GM19455 (cell line): Measurements from ENCODE around the gene CLOCK.
A peak's percentile ranks its signal among the peaks of the same experiment; 100 is the strongest.

Experiments used
- ATAC-seq: cut with Tn5 transposase; IDR thresholded peaks from one replicate; pipeline ENCODE4 v1.9.1; 2021; ENCODE audit not compliant: unreplicated experiment

CLOCK gene

DNA sequence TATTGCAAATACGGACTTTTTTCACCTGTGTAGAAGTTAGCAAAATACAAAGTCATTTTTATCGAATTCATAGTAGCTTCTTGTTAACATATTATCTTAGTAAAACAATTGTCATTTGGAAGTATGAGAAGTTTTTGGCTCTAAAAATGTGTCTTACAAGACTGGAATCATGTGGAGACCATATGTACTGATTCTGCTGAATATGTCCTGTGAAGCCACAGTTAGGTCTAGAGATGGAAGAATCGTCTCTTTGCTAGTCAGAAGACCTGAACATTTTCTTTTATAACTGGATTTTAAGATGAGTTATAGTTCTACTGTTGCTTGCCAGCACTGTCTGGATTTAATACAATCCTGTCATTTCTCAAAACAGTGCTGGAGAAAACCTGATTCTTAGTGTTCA is 121.9 kb downstream of the CLOCK start:
- no peak for ATAC-seq

DNA sequence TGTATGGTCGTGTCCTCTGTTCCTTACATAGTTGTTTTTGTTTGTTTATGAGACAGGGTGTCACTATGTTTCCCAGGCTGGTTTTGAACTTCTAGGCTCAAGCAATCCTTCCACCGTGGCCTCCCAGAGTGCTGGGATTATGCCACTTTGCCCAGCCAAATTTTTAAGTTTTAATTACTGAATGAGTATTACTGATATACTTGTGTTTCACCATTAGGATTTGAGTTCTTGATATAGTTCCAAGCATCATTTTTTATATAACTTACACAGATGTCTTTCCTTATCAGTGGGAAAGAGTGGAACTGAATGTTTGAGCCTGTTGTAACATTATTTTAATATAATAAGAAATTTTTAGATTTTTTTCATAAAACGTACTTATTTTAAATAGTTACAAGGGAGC is 130.5 kb downstream of the CLOCK start:
- no peak for ATAC-seq

DNA sequence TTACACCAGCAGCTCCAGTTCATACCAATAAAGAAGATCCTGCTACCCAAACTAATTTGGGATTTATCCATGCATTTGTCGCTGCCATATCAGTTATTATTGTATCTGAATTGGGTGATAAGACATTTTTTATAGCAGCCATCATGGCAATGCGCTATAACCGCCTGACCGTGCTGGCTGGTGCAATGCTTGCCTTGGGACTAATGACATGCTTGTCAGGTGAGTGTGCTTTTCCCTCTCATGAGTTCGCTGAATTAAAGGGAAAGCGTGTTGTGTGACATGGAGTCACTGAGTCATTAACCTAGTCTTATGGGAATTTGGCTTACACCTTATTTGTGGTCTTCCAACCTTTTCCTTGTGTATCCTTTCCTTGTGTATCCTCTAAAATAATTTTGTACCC is 135.1 kb downstream of the CLOCK start:
- no peak for ATAC-seq

DNA sequence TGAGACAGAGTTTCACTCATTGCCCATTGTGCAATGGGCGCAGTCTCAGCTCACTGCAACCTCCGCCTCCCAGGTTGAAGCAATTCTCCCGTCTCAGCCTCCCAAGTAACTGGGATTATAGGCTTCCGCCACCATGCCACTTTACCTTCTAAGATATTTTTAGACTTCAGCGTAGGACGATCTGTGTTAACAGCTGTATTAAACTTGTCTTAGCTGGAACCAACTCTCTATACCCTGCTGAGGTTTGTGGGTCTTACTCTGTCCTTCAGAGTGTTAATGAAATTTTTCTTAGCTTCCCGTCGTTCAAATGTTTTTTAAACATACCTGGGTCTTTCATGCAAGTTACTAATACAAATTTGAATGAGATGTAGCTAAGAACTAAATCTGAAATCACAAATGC is 136.3 kb downstream of the CLOCK start:
- ATAC-seq = no peak

DNA sequence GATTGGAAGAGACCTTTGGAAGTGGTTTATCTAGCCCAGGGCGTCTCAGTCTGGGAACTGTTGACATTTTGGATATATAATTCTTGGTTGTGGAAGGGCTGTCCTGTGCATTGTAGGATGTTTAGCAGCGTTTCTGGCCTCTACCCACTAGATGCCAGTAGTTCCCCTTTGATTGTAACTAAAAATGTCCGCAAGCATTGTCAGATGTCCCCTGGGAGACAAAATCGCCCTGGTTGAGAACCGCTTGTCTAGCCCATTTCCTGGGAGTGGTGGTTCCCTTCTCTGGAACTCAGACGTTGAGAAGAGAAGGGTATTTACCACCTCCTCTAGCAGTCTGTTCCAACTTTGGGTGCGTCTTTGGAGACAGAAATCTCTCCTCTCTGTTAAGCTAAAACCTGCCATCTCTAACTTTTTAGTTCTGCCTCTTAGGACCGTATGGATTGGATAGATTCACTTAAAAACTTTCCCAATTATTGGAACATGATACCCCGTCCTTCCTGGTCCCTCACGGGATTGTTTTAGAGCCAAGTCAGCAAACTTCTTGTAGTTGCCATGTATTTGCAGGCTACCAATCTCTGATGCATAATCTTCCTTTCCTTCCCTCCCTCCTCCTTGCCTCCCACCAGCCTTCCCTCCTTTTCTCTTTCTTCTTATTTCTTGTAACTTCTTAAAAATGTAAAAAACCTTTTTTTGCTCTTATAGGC is 137.1 kb downstream of the CLOCK start:
- ATAC-seq = no peak

DNA sequence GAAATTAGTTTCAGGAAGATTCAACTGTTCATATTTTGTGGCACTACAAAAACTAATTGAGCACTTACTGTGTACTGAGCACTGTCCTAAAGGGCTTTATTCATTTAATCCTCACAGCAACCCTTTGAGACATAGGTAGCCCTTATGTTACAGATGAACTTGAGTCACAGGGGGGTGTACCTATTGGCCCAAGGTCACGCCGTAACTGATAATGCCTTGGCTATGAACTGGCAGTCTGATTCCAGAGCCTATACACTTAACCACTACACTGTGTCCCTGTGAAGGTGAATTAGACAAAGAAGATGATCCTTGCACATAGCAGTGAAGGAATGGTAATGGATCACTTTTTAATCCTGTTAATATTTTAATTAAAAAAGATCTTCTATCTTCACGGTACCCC is 138.9 kb downstream of the CLOCK start:
- ATAC-seq = no peak

DNA sequence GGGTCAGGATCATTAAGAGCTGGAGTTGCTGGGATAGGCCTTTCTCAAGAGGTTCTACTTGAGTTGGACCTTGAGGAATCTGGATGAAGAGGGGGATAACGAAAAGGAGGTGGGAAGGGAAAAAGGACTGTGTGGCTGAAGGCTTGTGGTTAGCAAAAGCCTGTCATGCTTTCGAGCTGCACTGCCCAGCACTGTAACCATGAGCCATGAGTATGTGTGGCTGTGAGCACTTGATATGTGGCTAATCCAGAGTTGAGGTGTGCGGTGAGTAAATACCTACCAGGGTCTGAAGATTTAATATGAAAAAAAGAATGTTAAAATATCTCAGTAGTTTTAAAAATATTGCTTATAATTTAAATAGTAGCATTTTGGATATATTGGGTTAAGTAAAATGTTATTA is 139.6 kb downstream of the CLOCK start:
- no peak for ATAC-seq

DNA sequence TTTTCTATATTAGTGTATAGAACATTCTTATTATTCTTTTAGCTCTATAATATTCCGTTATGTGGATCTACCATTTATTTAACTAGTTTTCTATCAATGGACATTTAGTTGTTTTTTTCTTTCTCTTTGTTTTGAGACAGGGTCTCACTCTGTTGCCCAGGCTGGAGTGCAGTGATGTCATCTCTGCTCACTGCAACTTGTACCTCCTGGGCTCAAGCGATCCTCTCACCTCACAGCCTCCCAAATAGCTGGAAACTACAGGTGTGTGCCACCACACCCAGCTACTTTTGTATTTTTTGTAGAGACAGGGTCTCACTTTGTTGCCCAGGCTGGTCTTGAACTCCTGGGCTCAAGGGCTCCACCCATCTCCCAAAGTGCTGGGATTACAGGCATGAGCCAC is 140.2 kb downstream of the CLOCK start:
- no peak for ATAC-seq

DNA sequence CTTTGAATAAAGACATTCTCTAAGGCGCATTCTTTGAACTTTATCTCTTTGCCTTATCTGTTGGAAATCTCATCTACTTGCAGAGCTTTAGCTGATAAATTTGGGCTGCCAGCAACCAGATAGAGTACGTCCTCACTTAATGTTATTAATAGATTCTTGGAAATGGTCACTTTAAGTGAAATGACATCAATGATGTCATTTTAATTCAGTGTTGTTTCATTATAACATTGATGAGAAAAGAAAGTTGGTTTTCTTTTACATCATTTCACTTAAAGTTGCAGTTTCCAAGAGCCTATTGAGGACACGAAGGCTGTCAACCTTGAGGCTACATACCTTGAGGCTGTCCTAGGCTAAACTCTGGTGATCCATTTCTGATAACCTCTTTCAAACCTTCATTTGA is 141.6 kb downstream of the CLOCK start:
- no peak for ATAC-seq

DNA sequence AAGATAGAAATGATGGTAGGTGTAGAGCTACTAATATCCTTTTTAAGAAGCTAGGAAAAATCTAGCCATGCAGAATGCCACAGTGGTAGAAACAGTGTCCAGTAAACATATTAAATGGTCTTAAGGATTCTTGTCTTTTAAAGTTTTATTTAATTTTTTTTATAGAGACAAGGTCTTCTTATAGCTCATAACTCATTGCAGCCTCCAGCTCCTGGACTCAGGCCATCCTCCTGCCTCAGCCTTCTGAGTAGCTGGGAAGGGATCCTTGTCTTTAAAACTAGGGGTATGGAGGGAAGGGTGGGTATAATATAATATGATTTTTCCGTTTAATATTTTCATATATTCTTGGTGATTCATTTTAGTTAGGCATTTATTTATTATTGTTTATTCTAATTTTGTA is 147.1 kb downstream of the CLOCK start:
- no peak for ATAC-seq

DNA sequence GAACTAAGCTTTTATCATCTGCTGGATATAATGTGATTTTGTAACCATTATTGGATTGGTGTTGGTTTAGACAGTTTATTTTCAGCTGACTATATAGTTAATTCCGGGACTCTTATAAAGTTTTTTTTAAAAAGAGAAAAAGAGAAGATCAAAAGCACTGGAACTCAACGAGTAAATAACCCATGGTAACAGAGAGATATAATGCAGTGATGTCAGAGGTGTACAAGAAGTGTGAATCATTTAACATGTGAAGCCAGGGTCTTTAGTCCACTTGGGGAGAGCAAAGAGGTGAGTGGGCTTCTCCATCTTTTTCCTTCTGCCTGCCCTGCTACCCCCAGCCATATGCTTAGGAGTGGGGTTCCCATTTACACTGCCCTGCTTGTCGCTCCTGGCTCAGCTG is 147.7 kb downstream of the CLOCK start:
- no peak for ATAC-seq

DNA sequence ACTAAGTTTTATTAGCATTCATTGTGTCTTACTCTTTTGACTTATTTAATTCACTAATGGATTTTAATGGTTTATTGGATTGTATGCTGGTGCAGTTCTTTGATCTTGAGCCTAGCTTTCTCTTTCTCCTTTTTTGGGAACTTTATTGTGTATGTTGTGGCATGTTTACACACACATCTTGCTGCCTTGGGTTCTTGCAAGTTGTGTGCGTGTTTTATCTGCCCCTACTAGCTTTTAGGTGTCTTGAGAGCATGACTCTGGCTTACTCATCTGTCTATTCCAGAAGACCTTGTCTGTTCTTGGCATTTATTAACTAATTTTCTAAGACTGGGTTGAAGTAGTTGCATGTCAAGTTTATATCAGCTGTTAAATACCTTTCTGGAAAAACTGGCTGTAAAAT is 148.2 kb downstream of the CLOCK start:
- ATAC-seq = no peak

DNA sequence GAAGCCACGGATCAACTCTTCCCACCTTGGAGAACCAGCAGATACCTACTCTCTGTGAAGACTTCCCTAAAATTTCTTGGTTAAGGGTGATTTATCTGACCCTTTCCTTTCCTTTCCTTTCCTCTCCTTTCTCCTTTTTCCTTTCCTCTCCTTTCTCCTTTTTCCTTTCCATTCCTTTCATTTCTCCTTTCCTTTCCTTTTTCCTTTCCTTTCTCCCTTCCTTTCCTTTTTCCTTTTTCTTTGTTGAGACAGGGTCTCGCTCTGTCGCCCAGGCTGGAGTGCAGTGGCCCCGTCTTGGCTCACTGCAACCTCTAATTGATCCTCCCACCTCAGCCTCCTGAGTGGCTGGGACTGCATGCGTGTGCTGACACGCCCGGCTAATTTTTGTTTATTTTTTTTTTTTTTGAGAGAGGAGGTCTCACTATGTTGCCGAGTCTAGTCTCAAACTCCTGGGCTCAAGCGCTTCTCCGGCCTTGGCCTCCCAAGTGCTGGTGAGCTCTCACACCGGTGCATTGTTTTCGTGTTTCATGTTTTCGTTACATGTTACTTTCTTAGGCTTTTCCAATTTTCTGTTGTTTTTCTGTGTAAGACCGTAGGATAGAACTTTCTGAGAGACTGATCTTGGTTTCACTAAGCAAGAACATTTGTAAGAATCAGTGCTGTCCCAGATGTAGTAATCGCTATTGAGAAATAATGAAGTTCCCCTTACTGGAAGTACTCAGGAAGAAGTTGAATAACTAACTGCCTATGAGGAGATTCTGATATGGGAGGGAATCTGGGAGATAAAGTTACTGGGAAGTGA is 149.0 kb downstream of the CLOCK start:
- no peak for ATAC-seq

DNA sequence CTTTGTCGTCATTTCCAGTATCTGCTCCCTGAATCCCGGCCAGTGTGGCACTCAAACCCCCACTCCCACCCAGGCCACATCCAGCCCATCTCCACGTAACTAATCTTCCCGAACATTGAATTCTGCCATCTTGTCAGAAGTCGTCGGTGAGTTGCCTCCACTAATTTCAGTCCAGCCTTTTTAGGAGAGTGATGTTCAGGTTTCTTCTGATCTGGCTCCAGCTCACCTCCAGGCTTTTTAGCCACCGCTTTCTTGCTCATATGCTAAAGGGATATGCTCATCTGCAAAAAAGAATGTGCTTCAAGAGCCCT is 149.6 kb downstream of the CLOCK start:
- no peak for ATAC-seq

DNA sequence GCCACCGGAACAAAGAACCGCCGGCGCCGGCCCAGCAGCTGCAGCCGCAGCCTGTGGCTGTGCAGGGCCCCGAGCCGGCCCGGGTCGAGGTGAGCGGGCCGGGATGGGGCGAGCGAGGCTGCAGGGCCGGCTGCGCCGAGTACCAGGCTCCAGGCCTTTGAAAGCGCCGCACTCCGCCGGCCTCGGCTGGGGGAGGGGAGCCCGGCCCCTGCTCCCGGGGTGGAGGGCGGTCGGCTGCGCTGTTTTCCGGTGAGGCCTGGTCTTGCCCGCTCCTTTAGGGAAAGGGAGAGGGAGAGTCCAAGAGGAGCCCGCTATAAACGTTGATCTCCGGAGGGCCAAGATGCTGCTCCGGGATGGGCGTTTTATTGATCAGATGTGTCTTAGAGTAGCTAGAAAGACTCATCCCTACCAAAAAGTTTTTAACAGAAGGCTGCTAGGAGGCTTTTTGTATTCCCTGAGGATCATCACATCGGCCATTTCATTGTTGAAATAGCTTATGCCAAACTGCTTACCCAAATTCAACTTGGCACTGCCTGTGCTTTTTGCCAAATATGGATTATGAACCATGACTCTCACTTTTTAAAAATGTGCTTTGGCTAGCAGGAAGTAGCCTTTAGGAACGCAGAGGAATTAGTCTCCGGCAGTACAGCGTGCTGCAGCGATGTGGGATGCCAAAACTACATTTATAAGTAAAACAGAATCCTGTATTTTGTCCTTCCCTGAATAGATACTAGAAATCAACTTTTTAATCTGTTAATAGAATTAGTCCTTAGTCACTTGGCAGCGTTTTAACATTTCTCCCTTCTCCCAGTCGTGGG is 150.2 kb downstream of the CLOCK start:
- ATAC-seq = peak; percentile 38

DNA sequence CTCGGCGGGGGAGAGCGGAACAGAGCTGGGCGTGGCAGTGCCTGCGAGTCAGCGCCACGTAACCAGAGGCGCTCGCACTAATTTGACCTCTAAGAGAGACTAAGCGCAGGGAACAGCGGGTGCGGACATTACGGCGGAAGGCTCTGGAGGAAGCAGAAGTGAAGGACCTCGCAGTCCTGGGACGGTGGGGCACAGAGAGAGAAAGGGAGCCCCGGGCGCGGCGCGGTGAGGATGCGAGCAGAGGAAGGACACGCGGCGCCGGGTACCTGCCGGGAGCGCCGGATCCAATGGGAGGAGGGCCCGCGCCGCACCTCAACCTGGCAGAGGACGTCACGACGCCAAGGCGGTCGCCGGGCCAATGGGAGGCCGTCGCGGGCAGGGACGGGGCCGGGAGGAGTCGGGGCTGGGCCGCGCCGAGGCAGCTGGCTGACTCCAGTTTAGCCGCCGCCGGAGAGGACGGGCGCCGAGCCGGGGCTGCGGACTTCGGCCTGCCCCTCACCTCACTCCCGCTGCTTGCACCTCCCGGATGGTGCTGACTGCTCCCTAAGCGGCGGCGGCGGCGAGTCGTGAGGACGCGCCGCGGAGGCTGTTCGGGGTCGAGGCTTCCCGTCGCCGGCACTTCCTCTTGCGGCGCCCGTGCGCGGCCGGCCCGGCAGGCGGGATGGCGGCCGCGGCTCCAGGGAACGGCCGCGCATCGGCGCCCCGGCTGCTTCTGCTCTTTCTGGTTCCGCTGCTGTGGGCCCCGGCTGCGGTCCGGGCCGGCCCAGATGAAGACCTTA is 151.0 kb downstream of the CLOCK start, which contains the start of gene TMEM165:
TMEM165 (plus strand) TSS at position 429 of the 779 bp plus-strand sequence; CDS start at position 662, 233 bp downstream.
- peak; percentile 91 for ATAC-seq

DNA sequence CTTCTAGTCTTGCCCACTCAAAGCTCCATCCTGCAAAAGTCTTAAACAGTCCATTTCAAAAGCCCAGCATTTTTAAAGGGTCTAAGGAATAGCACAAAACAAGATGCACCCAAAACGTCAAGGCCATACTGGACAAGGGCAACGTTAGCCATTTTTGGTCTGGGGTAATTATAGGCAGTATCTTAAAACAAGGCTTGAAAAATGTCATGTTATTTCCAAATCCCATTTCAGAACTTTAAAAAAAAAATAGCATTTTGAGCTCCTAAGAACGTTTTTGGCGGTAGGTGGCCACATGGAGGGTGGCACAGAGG is 151.5 kb downstream of the CLOCK start:
- ATAC-seq = peak; percentile 4

DNA sequence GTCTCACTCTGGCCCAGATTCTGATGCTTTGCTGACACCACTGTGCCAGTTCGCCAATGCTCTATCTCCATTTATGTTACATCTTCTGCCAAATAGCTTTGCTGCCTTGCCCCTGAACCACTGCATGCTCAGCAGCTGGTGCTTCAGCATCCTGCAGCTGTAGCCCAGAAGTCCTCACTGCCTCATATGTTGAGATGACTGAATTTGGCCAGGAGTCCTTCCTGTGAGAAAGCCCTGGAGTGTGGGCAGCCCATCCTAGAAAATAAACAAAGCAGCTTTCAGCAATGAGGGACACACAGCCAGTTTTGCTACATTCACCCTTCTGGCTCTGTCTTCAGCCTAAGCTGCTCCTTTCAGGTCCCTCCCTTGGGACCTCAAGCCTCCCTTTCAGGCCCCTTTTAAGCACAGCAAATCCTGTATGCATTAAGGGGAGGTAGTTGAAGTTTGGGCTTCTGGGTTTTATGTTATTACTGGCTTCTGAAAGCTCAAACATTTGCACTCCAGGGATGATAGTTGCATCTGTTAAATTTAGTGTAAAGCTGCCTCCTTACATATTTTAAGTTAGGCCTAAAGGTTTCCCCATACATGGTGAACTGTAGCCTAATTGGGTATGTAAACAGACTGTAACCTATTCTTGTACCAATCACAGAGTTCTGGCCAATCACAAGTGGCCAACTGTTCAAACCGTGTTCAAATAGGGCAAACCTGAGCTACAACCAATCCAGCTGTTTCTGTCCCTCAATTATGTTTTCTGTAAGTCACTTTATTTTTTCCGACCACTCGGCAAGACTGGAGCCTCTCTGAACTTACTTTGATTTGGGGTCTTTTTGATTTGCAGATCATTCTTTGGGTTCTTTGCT is 153.0 kb downstream of the CLOCK start:
- no peak for ATAC-seq

DNA sequence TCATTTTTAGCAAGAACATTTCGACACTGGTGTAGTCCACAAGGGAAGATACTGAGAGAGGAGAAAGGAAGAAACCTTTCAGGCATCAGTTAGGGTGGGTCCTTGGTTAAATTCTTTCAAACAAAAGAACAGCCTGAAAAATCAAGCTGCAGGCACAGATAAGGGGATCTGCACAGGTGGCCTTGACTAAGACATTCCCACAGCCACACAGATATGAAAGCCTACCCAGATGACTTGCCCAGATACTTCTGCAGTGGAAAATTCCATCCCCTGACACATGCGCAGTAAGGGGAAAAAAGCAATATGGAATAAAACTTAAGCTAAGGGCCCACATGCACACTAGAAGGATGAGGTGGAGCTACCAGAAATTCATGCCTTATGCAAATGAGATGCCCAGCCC is 159.9 kb downstream of the CLOCK start:
- no peak for ATAC-seq

DNA sequence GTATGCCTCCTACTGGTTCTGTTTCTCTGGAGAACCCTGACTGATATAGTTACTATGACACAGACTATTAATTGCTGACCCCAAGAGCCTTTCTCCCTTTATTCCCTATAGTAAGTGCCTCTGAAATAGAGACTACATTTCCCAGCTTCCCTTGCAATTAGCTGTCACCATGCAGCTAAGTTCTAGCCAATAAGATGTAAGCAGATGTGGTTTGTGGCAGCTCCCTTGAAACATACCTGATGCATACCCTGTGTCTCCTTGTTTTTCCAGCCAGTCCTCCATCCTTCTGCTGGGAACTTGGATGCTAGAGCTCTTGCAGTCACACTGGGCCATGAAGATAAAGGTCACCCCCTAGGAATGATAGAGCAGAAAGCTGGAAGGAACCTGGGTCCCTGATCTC is 160.6 kb downstream of the CLOCK start:
- ATAC-seq = peak; percentile 63
